Brain microvascular endothelial cell (primary cell): ENCODE data around the gene ARID5B.

Experiments used
- DNase-seq: peaks from one replicate; pipeline ENCODE4 v3.0.0-alpha.2; 2020
- H3K27ac ChIP-seq: fragments of 250-450 bp; sonication (Bioruptor Pico); 2 replicates; pipeline ENCODE4 v1.5.1; 2020; ENCODE audit warnings: mild to moderate bottlenecking, moderate library complexity
- H3K27me3 ChIP-seq: fragments of 250-450 bp; sonication (Bioruptor Pico); replicated peaks from 2 replicates; pipeline ENCODE4 v1.5.1; 2020; ENCODE audit warnings: mild to moderate bottlenecking
- H3K36me3 ChIP-seq: fragments of 250-450 bp; sonication (Bioruptor Pico); replicated peaks from 2 replicates; pipeline ENCODE4 v1.5.1; 2020; ENCODE audit warnings: mild to moderate bottlenecking
- H3K4me3 ChIP-seq: 2 replicates; pipeline ENCODE4 v1.5.1; 2011; ENCODE audit warnings: low read depth, mild to moderate bottlenecking, control low read depth, low read length, moderate library complexity
- CTCF ChIP-seq: IDR thresholded peaks from 2 replicates; pipeline ENCODE4 v1.5.1; 2011; ENCODE audit warnings: low read depth, mild to moderate bottlenecking, moderate library complexity, low read length, control low read depth, inconsistent platforms; ENCODE audit errors: missing control alignments
- in situ Hi-C: cut with HindIII; loops from 2 replicates; pipeline ENCODE4 v1.10.0; 2017; ENCODE audit warnings: low sequenced_read_pairs, low pct_ligation_motif_present

Gene ARID5B

GRCh38 chr10:61963669-61964058 lies 62.2 kb downstream of the ARID5B start:
- no peak for TF ChIP-seq CTCF
- Histone ChIP-seq H3K4me3 (no peak overlapping the region), H3K27ac (no peak overlapping the region), H3K36me3 (no peaks in the 10 kb centered on the region), H3K27me3 (no peaks in the 10 kb centered on the region)
- in situ Hi-C loops, result no loop called here
- DNase-seq, result no peak

GRCh38 chr10:61964059-61964709 lies 62.7 kb downstream of the ARID5B start:
- Histone ChIP-seq H3K27me3 (no peaks in the 10 kb centered on the region), H3K4me3 (no peak overlapping the region), H3K36me3 (no peaks in the 10 kb centered on the region), H3K27ac (no peak overlapping the region)
- TF ChIP-seq CTCF, result no peak
- in situ Hi-C loops, result no loop called here
- no peak for DNase-seq

GRCh38 chr10:61964949-61965702 lies 63.6 kb downstream of the ARID5B start:
- Histone ChIP-seq H3K4me3 (no peak overlapping the region), H3K27me3 (no peaks in the 10 kb centered on the region), H3K27ac (no peak overlapping the region), H3K36me3 (no peaks in the 10 kb centered on the region)
- TF ChIP-seq CTCF, result no peak
- in situ Hi-C loops, result no loop called here
- DNase-seq, result no peak

- Histone ChIP-seq H3K4me3 (no peak overlapping the region), H3K27me3 (no peaks in the 10 kb centered on the region), H3K36me3 (no peaks in the 10 kb centered on the region), H3K27ac (no peak overlapping the region)
- no peak for TF ChIP-seq CTCF
- in situ Hi-C loops, result no loop called here
- no peak for DNase-seq
Observed at GRCh38 chr10:61965703-61966395, 64.3 kb downstream of the ARID5B start.

GRCh38 chr10:61967298-61967697 lies 65.8 kb downstream of the ARID5B start:
- no peaks in the 10 kb centered on the region for H3K27me3 ChIP-seq
- H3K4me3 ChIP-seq, result no peak overlapping the region
- TF ChIP-seq CTCF, result no peak
- no peak overlapping the region for H3K27ac ChIP-seq
- no peaks in the 10 kb centered on the region for H3K36me3 ChIP-seq
- in situ Hi-C loops, result no loop called here
- no peak for DNase-seq
